SK-N-SH (cell line): ENCODE measurements around the gene SEMA3B.

Experiments
- CHD2 ChIP-seq: fragments of 150-350 bp; IDR thresholded peaks from 2 replicates; pipeline ENCODE4 v1.6.1; 2018; ENCODE audit warnings: low read length; ENCODE audit not compliant: partially characterized antibody
- CTCF ChIP-seq: fragments of 200-600 bp; sonication (generic); IDR thresholded peaks from 2 replicates; pipeline ENCODE4 v1.6.1; 2017; ENCODE audit warnings: antibody characterized with exemption, mild to moderate bottlenecking, moderate library complexity
- EZH2phosphoT487 ChIP-seq: fragments of 200-600 bp; sonication (generic); IDR thresholded peaks from 2 replicates; pipeline ENCODE4 v1.6.1; 2017; ENCODE audit warnings: low read depth, mixed run types, mild to moderate bottlenecking, antibody characterized with exemption, moderate library complexity, borderline replicate concordance
- FOSL2 ChIP-seq: IDR thresholded peaks from 2 replicates; pipeline ENCODE4 v1.4.0; 2012; ENCODE audit warnings: low read depth, mild to moderate bottlenecking, moderate library complexity, borderline replicate concordance
- FOXM1 ChIP-seq: IDR thresholded peaks from 2 replicates; pipeline ENCODE4 v1.4.0; 2012; ENCODE audit warnings: low read depth, mild to moderate bottlenecking
- GABPA ChIP-seq: IDR thresholded peaks from 2 replicates; pipeline ENCODE4 v1.4.0; 2012; ENCODE audit warnings: low read depth, mild to moderate bottlenecking
- MAX ChIP-seq: IDR thresholded peaks from 2 replicates; pipeline ENCODE4 v1.4.0; 2012; ENCODE audit warnings: low read depth
- MXI1 ChIP-seq: IDR thresholded peaks from 2 replicates; pipeline ENCODE4 v1.6.1; 2012; ENCODE audit warnings: mild to moderate bottlenecking, low read depth, low read length, improper control_type of control experiment
- POLR2AphosphoS5 ChIP-seq: IDR thresholded peaks from 2 replicates; pipeline ENCODE4 v1.6.1; 2012; ENCODE audit warnings: low read depth, low read length
- RFX5 ChIP-seq: IDR thresholded peaks from 2 replicates; pipeline ENCODE4 v1.6.1; 2012; ENCODE audit warnings: mild to moderate bottlenecking, improper control_type of control experiment, low read length
- SMC3 ChIP-seq: IDR thresholded peaks from 2 replicates; pipeline ENCODE4 v1.6.1; 2012; ENCODE audit warnings: low read depth, low read length, improper control_type of control experiment

GRCh38 chr3:50267280-50267913, 1.6 kb upstream of the SEMA3B start:
- TF ChIP-seq SMC3 (no peak), FOSL2 (no peak), CTCF (no peak), EZH2phosphoT487 (no peak), RFX5 (no peak), CHD2 (no peak), POLR2AphosphoS5 (peak; percentile 26; the same call in 1 of the 2 replicates), MXI1 (no peak), GABPA (no peak), MAX (0 out of 2 replicates have a peak, but pooled peaks have one; percentile 33), FOXM1 (no peak)
